Activated CD8-positive, alpha-beta memory T cell treated with anti-CD3 and anti-CD28 coated beads, Interleukin-2, amount 10 ng/mL, durations not matched to agents 7 days and 5 days (primary cell): ENCODE data around the gene PRKAR1A. TPM values are rescaled to one million over a fixed set of nuclear protein-coding genes. Genes with fewer than 3 reads are reported as not detected.

Experiments
- ATAC-seq: fragments of 150-1000 bp; cut with Tn5 transposase; one replicate; pipeline ENCODE4 v1.10.0; 2021; ENCODE audit warnings: moderate library complexity
- CTCF ChIA-PET: fragments of 350-600 bp; sonication (Branson Sonifier 250); formaldehyde crosslinking; loops from one replicate; lab custom pipeline; 2021; ENCODE audit warnings: antibody characterized with exemption; lab: Charles Lee
- DNase-seq: peaks from one replicate; pipeline ENCODE4 v3.0.0-alpha.2; 2020
- H3K27ac Mint-ChIP-seq: one replicate; pipeline ENCODE4 v1.8.0; 2021; ENCODE audit warnings: mild to moderate bottlenecking, mixed read lengths
- H3K27me3 Mint-ChIP-seq: one replicate; pipeline ENCODE4 v1.8.0; 2021; ENCODE audit warnings: mixed read lengths
- H3K36me3 Mint-ChIP-seq: one replicate; pipeline ENCODE4 v1.8.0; 2021; ENCODE audit warnings: mild to moderate bottlenecking, mixed read lengths
- H3K4me1 Mint-ChIP-seq: one replicate; pipeline ENCODE4 v1.8.0; 2021; ENCODE audit warnings: mixed read lengths
- H3K4me3 Mint-ChIP-seq: one replicate; pipeline ENCODE4 v1.8.0; 2021; ENCODE audit warnings: mild to moderate bottlenecking, moderate library complexity, mixed read lengths
- H3K9me3 Mint-ChIP-seq: one replicate; pipeline ENCODE4 v1.8.0; 2022; ENCODE audit warnings: low read depth, mixed read lengths
- total RNA-seq, 2 experiments: library from RNA; stranded (reverse); gene quantifications; one replicate each; pipeline ENCODE4 v1.2.3, GENCODE V29; 2021

The PRKAR1A gene
- total RNA-seq, 2 experiments from 2014 or later: 215 to 293 TPM

GRCh38 chr17:68497885-68498319 lies 14.3 kb upstream of the PRKAR1A start:
- Mint-ChIP-seq H3K36me3 (peaks cover 6% of the 10 kb centered on the region), H3K27me3 (peaks cover 5% of the 10 kb centered on the region), H3K27ac (peak overlapping the region; percentile 91), H3K4me3 (peak overlapping the region; percentile 15), H3K9me3 (no peaks in the 10 kb centered on the region), H3K4me1 (peaks cover 39% of the 10 kb centered on the region)
- ATAC-seq: peak; percentile 75
- CTCF ChIA-PET: interaction anchor here (1.1 to 4.5 kb wide), 6 partner anchors 9 to 30 kb away, joined by 3 to 27 read pairs (median 5); partner anchors contain the start of gene PRKAR1A
- peak; percentile 47 for DNase-seq

GRCh38 chr17:68498479-68499326 lies 13.5 kb upstream of the PRKAR1A start:
- H3K27me3 Mint-ChIP-seq: peaks cover 3% of the 10 kb centered on the region
- no peak for DNase-seq
- peak; percentile 34 for ATAC-seq

GRCh38 chr17:68499587-68499986 lies 12.6 kb upstream of the PRKAR1A start:
- CTCF ChIA-PET: interaction anchor here (4.5 kb wide), 1 partner anchor 11 kb away, joined by 27 read pairs; no protein-coding TSS in a partner anchor
- ATAC-seq (no peak), DNase-seq (no peak)
- H3K36me3 Mint-ChIP-seq: peaks cover 9% of the 10 kb centered on the region
- no peak overlapping the region for H3K4me3 Mint-ChIP-seq
- H3K9me3 Mint-ChIP-seq: peaks cover 4% of the 10 kb centered on the region
- peaks cover 39% of the 10 kb centered on the region for H3K4me1 Mint-ChIP-seq
- H3K27ac Mint-ChIP-seq: no peak overlapping the region
- peaks cover 3% of the 10 kb centered on the region for H3K27me3 Mint-ChIP-seq

More at GRCh38 chr17:68498479-68499326, 13.5 kb upstream of the PRKAR1A start:
- Mint-ChIP-seq H3K4me1 (peaks cover 39% of the 10 kb centered on the region), H3K4me3 (no peak overlapping the region), H3K27ac (peak overlapping the region; percentile 91), H3K36me3 (peaks cover 6% of the 10 kb centered on the region), H3K9me3 (no peaks in the 10 kb centered on the region)
- CTCF ChIA-PET: interaction anchor here (1.1 to 4.5 kb wide), 4 partner anchors 10 to 14 kb away, joined by 3 to 27 read pairs (median 12); partner anchors contain the start of gene PRKAR1A

- Mint-ChIP-seq H3K36me3 (peaks cover 9% of the 10 kb centered on the region), H3K27ac (no peak overlapping the region), H3K27me3 (peaks cover 3% of the 10 kb centered on the region), H3K4me1 (peaks cover 39% of the 10 kb centered on the region), H3K4me3 (no peak overlapping the region), H3K9me3 (peaks cover 4% of the 10 kb centered on the region)
- CTCF ChIA-PET: interaction anchor here (0.7 to 1.2 kb wide), 3 partner anchors 10 to 328 kb away, joined by 3 to 4 read pairs (median 3); no protein-coding TSS in a partner anchor
- DNase-seq: no peak
- no peak for ATAC-seq
Measured at GRCh38 chr17:68501074-68501473, 11.2 kb upstream of the PRKAR1A start.

- no peak for ATAC-seq
- no peak for DNase-seq
- Mint-ChIP-seq H3K4me1 (peaks cover 46% of the 10 kb centered on the region), H3K27ac (no peak overlapping the region), H3K4me3 (no peak overlapping the region), H3K9me3 (peaks cover 4% of the 10 kb centered on the region), H3K27me3 (peaks cover 3% of the 10 kb centered on the region), H3K36me3 (peaks cover 7% of the 10 kb centered on the region)
- CTCF ChIA-PET: no interaction called here
Measured at GRCh38 chr17:68505951-68506350, 6.3 kb upstream of the PRKAR1A start.

GRCh38 chr17:68507576-68507975 lies 4.7 kb upstream of the PRKAR1A start:
- Mint-ChIP-seq H3K27ac (no peak overlapping the region), H3K36me3 (peaks cover 3% of the 10 kb centered on the region), H3K9me3 (peaks cover 4% of the 10 kb centered on the region), H3K27me3 (no peaks in the 10 kb centered on the region), H3K4me1 (peaks cover 45% of the 10 kb centered on the region), H3K4me3 (no peak overlapping the region)
- CTCF ChIA-PET: interaction anchor here (1.6 kb wide), 1 partner anchor 10 kb away, joined by 6 read pairs; no protein-coding TSS in a partner anchor
- ATAC-seq (no peak), DNase-seq (no peak)

GRCh38 chr17:68509141-68510057 lies 2.8 kb upstream of the PRKAR1A start:
- CTCF ChIA-PET: interaction anchor here (1.0 to 1.3 kb wide), 2 partner anchors 11 to 105 kb away, joined by 4 read pairs; no protein-coding TSS in a partner anchor
- peak overlapping the region; percentile 27 for H3K27ac Mint-ChIP-seq
- H3K27me3 Mint-ChIP-seq: no peaks in the 10 kb centered on the region
- peaks cover 56% of the 10 kb centered on the region for H3K4me1 Mint-ChIP-seq
- ATAC-seq (no peak), DNase-seq (peak; percentile 61)
- no peak overlapping the region for H3K4me3 Mint-ChIP-seq
- H3K36me3 Mint-ChIP-seq: peaks cover 16% of the 10 kb centered on the region
- peaks cover 1% of the 10 kb centered on the region for H3K9me3 Mint-ChIP-seq

GRCh38 chr17:68511254-68511670 lies 968 bp upstream of the PRKAR1A start:
- CTCF ChIA-PET: interaction anchor here (0.6 to 2.8 kb wide), 3 partner anchors 11 to 205 kb away, joined by 3 to 20 read pairs (median 3); no protein-coding TSS in a partner anchor
- DNase-seq (no peak), ATAC-seq (no peak)
- peak overlapping the region; percentile 71 for H3K4me3 Mint-ChIP-seq
- no peaks in the 10 kb centered on the region for H3K9me3 Mint-ChIP-seq
- peak overlapping the region; percentile 76 for H3K27ac Mint-ChIP-seq
- H3K27me3 Mint-ChIP-seq: no peaks in the 10 kb centered on the region
- peaks cover 26% of the 10 kb centered on the region for H3K36me3 Mint-ChIP-seq
- H3K4me1 Mint-ChIP-seq: peaks cover 70% of the 10 kb centered on the region

GRCh38 chr17:68511671-68512246 lies 471 bp upstream of the PRKAR1A start:
- H3K27ac Mint-ChIP-seq: peak overlapping the region; percentile 97
- peaks cover 69% of the 10 kb centered on the region for H3K4me1 Mint-ChIP-seq
- peak overlapping the region; percentile 98 for H3K4me3 Mint-ChIP-seq
- peaks cover 28% of the 10 kb centered on the region for H3K36me3 Mint-ChIP-seq
- H3K27me3 Mint-ChIP-seq: no peaks in the 10 kb centered on the region
- DNase-seq (peak; percentile 84), ATAC-seq (peak; percentile 61)
- CTCF ChIA-PET: interaction anchor here (0.6 to 2.8 kb wide), 8 partner anchors 14 to 204 kb away, joined by 3 to 20 read pairs (median 3); no protein-coding TSS in a partner anchor
- no peaks in the 10 kb centered on the region for H3K9me3 Mint-ChIP-seq

GRCh38 chr17:68512960-68513474 lies 787 bp downstream of the PRKAR1A start:
- H3K27me3 Mint-ChIP-seq: no peaks in the 10 kb centered on the region
- ATAC-seq (no peak), DNase-seq (peak; percentile 49)
- H3K4me3 Mint-ChIP-seq: peak overlapping the region; percentile 98
- H3K4me1 Mint-ChIP-seq: peaks cover 58% of the 10 kb centered on the region
- no peaks in the 10 kb centered on the region for H3K9me3 Mint-ChIP-seq
- H3K36me3 Mint-ChIP-seq: peaks cover 40% of the 10 kb centered on the region
- H3K27ac Mint-ChIP-seq: peak overlapping the region; percentile 96
- CTCF ChIA-PET: interaction anchor here (0.6 to 2.8 kb wide), 6 partner anchors 15 to 340 kb away, joined by 3 to 20 read pairs (median 3); no protein-coding TSS in a partner anchor

- no peaks in the 10 kb centered on the region for H3K27me3 Mint-ChIP-seq
- no peaks in the 10 kb centered on the region for H3K9me3 Mint-ChIP-seq
- peak overlapping the region; percentile 98 for H3K4me3 Mint-ChIP-seq
- H3K4me1 Mint-ChIP-seq: peaks cover 52% of the 10 kb centered on the region
- no peak for DNase-seq
- CTCF ChIA-PET: no interaction called here
- peak overlapping the region; percentile 96 for H3K27ac Mint-ChIP-seq
- H3K36me3 Mint-ChIP-seq: peaks cover 50% of the 10 kb centered on the region
- ATAC-seq: no peak
Measured at GRCh38 chr17:68513932-68514331, 1.7 kb downstream of the PRKAR1A start.
